NCI-H2029 (cell line): ENCODE measurements around the gene CLEC12A.
"Not testable (repeated sequence)": the region's sequence is repeated elsewhere in the genome, so short reads cannot be mapped to it uniquely, and the experiment has no call there.

Experiments
- DNase-seq: peaks from one replicate; lab custom pipeline; 2025; lab: John Stamatoyannopoulos, UW

Gene CLEC12A

GRCh38 chr12:9971181-9971580, at the start of gene CLEC12A:
Gene CLEC12A (plus strand): TSS chr12:9971409. CDS start chr12:9971597, 188 bp downstream.
- DNase-seq = no peak

DNA sequence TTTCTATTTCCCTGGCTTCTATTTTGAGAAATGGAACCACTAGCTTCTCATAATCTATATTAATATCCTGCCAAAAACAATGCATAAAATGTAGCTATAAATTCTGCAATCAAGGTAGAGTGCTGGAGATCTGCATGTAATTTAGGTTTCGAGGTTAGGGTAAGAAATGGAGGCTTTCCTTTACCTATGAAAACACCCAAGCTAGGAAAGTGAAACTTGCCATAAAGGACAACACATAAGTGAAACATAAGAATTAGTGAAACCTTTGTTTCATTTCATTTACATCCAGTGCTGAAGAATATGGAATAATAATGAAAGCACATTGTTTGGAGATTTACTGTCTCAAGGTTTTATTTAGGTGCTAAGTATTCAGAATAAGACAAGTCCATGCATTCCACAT, 48.8 kb upstream of the CLEC12A start:
- DNase-seq = no peak

DNA sequence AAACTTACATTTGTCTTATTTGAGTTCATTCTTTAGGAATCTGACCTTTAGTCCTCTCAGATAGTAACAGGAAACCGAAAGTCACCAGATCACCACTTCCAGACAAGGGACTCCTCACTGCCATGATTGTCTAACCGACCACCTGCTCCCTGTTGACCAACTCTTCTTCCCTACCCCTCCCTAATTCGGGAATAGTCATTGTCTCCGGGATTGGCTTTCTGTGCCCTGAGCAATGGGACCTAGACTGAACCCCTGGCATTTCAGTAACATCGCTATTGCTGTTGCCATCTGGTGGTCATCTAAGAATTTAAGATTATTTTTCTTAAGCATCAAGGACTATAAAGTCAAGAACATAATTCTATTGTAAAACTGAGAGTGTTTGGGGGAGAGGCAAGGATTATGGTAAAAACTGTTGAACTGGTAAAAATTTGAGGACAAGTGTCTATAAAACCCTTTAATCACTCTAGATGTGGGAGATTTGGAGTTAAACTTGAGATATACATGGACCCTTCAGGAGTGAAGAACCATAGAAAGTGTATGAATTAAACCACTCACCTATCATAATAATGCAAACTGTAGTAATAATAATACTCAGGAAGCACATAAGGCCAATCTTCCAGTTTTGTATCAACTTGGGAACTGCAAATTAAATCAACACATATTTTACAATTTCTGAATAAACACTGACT, 45.4 kb upstream of the CLEC12A start:
- DNase-seq = no peak

DNA sequence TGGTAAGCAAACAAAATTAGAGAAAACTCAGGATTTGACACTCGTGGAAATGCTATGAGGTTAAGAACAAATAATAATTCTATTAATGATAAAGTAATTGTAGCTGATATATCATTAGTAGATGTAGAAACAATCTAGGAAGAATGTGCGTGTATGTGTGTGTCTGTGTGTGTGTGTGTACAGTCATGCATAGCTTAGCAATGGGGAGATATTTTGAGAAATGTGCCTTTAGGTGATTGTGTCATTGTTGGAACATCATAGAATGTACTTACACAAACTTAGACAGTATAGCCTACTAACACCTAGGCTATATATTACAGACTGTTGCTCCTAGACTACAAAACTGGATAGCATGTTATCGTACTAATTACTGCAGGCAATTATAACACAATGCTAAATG, 44.3 kb upstream of the CLEC12A start:
- no peak for DNase-seq

GRCh38 chr12:9928607-9929006, 42.6 kb upstream of the CLEC12A start:
- DNase-seq = no peak

DNA sequence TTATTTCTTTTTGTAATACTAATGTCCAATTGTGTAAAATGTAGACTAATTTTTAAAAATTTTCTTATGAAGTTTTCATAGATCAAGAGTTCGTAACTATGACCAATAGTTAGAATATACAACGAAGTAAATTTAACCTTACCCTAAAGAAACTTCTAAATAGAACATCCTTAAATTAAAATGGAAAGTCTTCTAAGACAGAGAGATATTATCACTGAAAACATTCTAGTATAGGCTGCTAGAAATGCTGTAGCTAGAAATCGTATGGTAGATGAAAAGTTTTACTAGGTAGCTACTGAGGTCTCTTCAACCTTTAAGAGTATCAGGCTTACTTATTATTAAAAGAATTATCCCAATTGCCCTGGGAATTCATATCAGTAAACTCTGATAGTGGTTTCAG, 40.0 kb upstream of the CLEC12A start:
- DNase-seq = no peak

DNA sequence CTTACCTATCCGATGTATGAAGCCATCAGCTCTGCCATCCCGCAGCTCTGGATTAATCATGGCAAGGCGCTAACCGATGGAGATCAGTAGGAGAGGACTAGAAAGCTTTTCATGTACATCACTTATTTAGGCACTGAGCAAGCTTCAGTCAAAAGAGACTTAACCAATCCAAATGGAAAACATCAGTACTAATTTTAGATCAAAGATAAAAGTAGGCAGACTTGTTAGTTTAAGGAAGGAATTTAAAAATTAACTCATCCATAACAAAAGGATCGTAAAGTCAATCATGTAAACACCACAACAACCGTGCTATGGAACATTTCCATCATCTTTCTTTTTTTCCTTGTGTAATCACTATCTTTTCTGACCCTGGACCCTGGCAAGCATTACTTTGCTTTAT, 38.9 kb upstream of the CLEC12A start, which contains the start of gene CLEC2A:
Gene CLEC2A, minus strand, starts transcription at position 101 of the 400 bp plus-strand sequence. Its CDS starts 41 bp downstream, at position 60.
- DNase-seq = no peak

- no peak for DNase-seq
Measured at GRCh38 chr12:9933958-9934357, 37.3 kb upstream of the CLEC12A start.

DNA sequence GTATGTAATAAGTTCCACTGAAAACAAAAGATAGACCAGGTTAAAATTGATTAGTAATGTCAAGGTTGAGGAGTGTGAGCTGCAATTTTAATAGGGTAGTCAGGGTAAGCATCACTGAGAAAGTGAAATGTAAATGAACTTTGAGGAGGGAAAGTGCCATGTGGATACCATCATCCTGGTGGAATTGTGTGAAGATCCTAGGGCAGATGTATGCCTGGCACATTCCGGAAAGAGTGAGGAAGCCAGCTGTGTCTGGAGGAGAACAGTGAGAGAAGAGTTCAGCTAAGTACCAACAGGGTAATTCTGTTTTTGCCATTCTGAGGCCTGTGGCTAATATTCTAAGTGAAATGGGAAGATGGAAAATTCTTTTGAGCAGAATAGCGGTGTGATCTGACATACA, 36.2 kb upstream of the CLEC12A start:
- DNase-seq = no peak

DNA sequence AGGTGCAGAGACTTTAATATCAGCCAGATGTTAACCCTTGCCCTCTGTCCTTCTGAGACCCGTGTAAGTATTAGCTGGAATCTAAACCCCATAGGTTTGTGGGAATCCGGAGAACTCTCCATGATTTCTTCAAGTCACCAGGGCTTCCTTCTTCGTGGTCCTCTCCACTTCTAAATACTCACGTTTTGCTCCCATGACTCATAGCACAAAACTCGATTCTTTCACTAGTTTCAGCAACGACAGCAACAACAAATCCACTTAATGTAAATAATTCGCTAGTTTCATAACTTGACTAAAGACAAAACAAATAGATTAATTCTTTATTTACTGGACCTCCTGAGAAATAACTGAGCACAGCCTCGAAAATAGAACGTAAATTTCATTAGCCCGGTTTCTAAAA, 34.6 kb upstream of the CLEC12A start:
- DNase-seq = no peak

DNA sequence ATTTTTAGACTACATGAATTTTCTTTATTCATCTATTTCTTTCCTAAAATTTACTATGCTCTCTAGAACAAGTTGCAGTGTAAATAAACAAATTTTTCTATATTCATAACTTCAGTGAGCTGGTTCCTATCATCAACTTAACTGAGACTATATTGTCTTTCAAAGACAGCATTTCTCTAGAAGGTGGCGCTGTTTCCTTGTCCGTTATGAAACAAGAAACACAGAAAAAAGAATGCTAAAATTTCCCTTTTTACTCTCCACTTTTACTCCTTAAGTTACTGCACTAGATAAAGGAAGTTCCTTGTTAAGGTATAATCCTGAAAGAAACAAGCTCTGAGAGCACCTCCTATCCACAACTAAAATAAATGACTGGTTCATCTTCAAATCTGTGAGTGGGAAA, 30.8 kb upstream of the CLEC12A start:
- DNase-seq = no peak

DNA sequence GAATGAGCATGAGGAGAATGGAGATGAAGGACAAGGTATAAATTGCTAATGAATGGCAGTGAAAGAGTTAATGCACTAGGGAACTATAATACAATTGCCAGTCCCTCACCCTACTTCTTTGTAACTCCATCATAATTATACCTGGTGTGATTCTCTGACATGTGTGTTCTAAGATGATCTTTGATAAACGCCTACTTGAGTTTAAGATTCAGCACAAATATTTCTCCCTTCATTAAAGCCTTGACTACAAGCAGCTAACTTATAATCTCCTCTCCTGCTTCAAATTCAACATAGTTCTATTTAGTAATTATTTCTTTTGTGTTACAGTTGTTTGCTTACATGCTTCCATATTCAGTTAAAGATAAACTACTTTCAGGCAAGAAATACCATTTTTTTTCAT, 29.4 kb upstream of the CLEC12A start:
- no peak for DNase-seq

DNA sequence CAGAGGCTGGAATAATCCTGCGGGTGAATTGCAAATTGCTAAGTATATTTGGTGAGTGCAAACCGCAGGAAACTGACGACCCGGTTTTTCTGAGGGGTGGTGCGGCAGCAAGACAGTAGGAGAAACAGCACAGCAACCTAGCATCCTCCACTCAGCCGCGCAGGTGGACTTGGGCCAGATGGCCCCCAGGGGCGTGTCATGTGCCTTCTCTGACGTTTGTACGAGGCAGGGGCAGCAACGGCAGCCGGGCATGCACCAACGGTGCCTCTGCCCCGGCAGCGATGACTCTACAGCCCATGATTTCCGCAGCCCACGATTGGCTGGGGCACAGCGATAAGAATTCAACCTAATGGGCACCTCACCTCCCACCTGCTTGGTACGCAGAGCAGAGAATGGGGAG, 28.0 kb upstream of the CLEC12A start:
- DNase-seq = no peak

GRCh38 chr12:9944391-9944790, 26.8 kb upstream of the CLEC12A start:
- no peak for DNase-seq

DNA sequence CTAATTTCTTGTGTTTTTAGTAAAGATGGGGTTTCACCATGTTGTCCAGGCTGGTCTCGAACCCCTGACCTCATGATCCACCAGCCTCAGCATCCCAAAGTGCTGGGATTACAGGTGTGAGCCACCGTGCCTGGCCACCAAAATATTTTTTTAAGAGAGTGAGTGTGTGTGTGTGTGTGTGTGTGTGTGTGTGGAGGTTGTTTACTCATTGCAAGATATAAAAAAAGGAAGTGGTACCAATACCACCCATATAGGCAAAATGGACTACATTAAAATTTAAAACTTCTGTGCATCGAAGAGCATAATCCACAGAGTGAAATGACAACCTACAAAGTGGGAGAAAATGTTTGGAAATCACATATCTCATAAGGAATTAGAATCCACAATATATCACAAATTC, 23.5 kb upstream of the CLEC12A start:
- DNase-seq = no peak

GRCh38 chr12:9948606-9949296, 22.5 kb upstream of the CLEC12A start:
- DNase-seq = no peak

- DNase-seq = no peak
Measured at GRCh38 chr12:9951026-9951675, 20.1 kb upstream of the CLEC12A start.

- DNase-seq = not testable (repeated sequence)
Measured at GRCh38 chr12:9952954-9953729, 18.1 kb upstream of the CLEC12A start.

DNA sequence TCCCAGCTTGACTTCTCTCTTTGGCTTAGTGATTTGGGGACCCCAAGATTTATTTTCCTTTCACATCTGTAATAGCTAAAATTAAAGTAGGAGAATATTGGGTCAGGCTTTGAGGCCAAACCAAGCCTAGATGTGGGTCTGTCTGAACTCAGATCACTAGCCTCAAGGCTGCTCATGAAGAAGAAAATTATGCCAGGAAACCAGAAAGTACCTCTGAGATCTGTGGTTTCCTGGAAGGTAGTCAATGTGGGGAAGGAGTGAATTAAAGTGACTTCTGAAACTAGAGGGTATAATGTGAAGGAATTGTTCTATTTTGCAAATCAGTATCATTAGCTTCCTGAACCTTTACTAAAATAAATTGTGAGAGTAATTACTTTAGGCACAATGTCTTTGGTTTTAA, 13.4 kb upstream of the CLEC12A start:
- DNase-seq = no peak

GRCh38 chr12:9960590-9960989, 10.6 kb upstream of the CLEC12A start:
- no peak for DNase-seq

DNA sequence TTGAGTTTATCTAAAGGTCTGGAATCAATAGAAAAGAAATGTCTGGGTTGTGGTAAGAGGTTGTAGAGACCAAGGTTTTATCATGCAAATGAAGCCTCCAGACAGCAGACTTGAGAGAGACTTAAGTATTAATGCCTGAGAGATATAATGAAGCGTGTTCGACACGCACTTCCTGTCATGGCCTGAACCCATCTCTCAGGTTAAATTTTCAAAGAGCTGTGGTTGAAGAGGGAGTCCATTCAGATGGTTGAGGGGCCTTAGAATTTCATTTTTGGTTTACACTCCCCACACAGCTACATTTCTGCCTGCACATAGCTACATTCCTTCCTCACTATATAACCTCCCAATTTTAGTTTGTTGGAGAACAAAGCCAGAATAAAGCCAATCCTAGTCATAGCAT, 10.1 kb upstream of the CLEC12A start:
- no peak for DNase-seq

GRCh38 chr12:9961901-9962300, 9.3 kb upstream of the CLEC12A start:
- DNase-seq = no peak
